C1 segment of cervical spinal cord (tissue), 14 donors: ENCODE measurements around the gene SHLD1.
A peak's percentile ranks its signal among the peaks of the same experiment; 100 is the strongest.
"Not testable (repeated sequence)": the region's sequence is repeated elsewhere in the genome, so short reads cannot be mapped to it uniquely, and the experiment has no call there.

Source experiments
- DNase-seq, 14 donors: peaks; one replicate each; lab custom pipeline; 2025; lab: John Stamatoyannopoulos, UW

The SHLD1 gene

GRCh38 chr20:5735845-5736510, 14.2 kb upstream of the SHLD1 start:
- DNase-seq = no peak

GRCh38 chr20:5737619-5737953, 12.6 kb upstream of the SHLD1 start:
- DNase-seq = peak in 1 of 14 donors; percentile 18

DNA sequence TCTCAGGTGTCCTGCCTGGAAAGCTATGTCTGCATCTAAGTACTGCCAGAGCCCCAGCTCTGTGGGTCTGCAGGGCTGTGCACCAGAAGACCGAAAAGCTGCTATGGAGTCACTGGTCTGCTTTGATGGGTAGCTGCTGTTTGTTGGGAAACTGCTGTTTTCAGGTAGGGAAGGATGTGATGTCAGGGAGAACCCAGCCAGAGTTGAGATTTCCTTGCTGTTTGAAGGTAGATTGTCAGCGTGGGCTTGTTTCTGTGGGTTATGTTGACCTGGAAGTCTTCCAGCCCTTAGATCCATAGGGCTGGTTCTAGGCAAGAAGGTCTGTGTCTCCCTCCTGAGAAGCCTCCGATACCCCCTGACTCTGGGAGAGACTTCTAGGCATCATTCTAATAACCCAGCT, 12.2 kb upstream of the SHLD1 start:
- no peak for DNase-seq

DNA sequence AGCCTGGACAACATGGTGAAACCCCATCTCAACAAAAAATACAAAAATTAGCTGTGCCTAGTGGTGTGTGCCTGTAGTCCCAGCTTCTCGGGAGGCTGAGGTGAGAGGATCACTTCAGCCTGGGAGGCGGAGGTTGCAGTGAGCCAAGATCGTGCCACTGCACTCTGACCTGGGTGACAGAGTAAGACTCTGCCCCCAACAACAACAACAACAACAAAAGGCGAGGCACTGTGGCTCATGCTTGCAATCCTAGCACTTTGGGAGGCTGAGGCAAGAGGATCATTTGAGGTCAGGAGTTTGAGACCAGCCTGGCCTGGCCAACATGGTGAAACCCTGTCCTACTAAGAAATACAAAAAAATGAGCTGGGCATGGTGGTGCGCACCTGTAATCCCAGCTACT, 9.6 kb upstream of the SHLD1 start:
- not testable (repeated sequence) for DNase-seq

GRCh38 chr20:5741089-5741488, 9.1 kb upstream of the SHLD1 start:
- DNase-seq = peak in 1 of 14 donors; percentile 81

GRCh38 chr20:5742041-5742440, 8.2 kb upstream of the SHLD1 start:
- no peak for DNase-seq

DNA sequence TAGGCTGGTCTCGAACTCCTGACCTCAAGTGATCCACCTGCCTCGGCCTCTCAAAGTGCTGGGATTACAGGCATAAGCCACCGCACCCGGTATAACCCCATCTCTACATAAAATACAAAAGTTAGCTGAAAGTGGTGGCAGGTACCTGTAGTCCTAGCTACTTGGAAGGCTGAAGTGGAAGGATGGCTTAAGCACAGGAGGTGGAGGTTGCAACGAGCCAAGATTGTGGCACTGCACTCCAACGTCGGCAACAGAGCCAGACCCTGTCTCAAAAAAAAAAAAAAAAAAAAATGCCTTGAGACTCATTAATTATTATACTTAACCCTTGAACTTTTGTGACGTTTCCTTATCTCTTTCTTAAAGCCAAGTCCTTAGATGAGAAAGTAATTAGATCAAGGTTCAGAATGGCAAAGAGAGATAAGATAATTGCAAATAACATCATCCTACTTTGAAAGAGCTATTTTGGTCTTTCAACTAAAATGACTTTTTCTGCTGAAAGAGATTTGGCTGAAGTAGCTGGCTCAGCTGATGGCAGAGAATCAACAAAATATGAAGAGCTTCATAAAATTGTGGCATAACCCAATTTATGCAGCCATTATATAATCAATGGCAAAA, 4.7 kb upstream of the SHLD1 start:
- DNase-seq = peak in 1 of 14 donors; percentile 18

- no peak for DNase-seq
These were observed 4.1 kb upstream of the SHLD1 start for GRCh38 chr20:5746064-5746463.

DNA sequence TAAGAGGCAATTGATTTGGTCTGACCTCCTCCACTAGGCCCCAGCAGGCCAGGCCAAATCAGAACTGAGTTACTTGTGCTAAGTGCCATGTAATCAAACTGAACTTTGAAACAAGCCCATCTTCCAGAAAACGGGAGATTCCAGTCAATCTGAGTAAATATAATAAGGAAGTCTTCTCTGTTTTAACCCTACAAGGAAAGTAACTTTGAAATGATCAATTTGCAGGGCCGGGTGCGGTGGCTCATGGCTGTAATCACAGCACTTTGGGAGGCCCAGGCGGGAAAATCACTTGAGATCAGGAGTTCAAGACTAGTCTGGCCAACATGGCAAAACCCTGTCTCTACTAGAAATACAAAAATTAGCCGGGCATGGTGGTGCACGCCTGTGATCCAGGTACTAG, 2.0 kb upstream of the SHLD1 start:
- no peak for DNase-seq

GRCh38 chr20:5749512-5749951, 669 bp upstream of the SHLD1 start:
- DNase-seq = not testable (repeated sequence)

GRCh38 chr20:5751856-5752255, 1.7 kb downstream of the SHLD1 start:
- no peak for DNase-seq

DNA sequence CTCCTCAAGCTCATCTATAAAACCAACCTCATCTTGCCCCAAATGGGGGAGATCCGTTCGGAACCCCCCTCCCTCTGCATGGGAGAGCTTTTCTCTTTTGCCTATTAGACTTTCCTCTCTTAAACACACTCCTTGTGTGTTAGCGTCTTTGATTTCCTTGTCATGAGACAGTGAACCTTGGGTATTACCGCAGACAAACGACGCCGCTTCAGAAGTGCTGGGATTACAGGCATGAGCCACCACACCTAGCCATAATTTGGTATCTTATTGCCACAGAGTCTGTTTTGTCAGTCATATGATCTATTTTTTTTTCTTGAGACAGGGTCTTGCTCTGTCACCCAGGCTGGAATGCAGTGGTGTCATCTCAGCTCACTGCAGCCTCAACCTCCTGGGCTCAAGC, 3.6 kb downstream of the SHLD1 start:
- DNase-seq = no peak

- DNase-seq = no peak
These were observed 7.7 kb downstream of the SHLD1 start for GRCh38 chr20:5757949-5758348.

DNA sequence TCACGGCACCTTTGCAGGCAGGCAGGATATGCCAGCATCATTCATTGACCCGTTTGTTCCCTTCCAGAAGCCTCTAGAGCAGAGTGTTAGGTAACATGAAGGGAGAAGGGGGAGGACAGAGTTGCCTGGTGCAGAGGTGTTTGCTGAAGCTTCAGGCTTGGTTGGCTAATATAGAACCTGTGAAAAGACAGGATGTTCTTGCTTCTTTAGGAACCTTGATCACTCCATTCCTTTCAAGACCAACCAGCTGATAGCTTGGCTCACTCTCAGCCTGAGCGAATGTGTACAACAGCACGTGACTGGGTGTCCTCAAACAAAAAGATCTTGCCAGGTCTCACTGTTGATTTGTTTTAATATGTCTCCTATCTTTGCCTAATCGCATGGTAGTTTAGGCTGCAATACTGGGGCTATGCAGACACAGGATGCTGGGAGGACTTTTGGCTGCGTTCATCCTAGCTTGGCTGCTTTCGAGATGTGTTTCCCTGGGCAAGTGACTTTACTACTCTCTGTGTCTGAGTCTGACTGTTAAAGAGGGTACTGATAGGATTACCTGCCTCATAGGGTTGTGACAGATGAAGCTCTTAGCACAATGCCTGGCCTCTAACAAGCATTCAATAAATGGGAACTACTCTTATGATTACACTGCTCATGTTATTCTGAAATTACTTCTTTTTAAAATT, 16.0 kb downstream of the SHLD1 start:
- no peak for DNase-seq

GRCh38 chr20:5767493-5768098, 17.4 kb downstream of the SHLD1 start:
- no peak for DNase-seq

DNA sequence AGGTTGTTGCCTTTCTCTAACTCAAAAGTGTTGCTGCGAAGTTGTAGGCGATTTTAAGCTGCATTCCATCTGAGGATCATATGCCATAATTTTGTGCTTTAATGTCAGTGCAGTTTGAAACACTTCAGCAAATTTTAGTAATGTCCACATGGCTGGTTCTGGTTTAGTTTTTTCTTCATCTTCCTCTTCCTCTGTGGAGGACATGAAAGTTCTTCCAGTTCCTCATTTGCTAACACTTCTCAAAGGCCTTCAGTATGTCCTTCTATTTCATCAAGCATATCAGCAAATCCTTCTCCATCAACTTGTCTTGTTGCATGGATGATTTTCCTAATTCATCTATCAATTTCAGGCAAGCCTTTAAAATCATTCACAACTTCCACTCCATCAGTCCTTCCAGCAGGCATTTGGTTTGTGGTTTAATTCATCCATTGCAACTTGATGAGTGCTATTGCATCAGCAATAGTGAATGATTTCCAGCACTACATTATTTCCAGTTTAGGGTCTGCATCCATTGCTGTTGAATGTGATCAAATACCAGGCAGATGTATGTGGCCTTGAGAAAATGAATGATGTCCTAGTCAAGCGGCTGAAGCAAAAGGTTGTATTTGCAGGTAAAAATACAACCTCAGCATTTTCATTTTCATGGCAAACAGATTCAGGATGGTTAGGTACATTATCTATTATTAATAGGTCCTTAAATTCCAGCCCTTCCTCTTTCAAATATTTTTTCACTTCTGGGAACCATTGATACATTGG, 20.2 kb downstream of the SHLD1 start:
- no peak for DNase-seq

DNA sequence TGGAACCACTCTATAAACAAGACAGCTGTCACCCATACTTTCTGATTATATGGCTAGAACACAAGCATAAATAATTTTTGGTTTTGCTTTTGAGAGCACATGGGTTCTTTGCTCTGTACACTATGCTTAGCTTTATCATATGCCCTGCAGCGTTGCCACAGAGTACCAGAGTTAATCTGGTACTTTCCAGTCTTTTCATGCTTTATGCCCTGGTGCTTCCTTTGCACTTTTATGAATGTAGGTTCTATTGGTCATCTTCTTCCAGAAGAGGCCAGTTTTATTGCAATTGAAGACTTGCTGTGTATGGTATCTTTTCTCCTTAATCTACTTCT, 20.8 kb downstream of the SHLD1 start:
- DNase-seq = no peak

DNA sequence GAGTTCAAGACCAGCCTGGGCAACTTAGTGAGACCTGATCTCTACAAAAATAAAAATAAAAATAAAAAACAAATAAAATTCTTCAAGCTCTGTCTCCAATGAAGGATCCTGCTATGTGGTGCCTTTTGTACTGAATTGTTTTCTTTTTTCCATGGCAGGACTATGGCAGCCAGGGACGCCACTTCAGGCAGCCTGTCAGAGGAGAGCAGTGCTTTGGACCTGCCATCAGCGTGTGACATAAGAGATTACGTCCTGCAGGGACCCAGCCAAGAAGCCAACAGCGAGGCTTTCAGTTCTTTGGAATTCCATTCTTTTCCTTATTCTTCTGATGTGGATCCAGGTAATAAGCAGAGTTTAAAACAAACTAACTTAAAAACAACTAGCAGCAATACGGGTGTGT, 22.5 kb downstream of the SHLD1 start:
- no peak for DNase-seq

GRCh38 chr20:5773589-5773988, 23.4 kb downstream of the SHLD1 start:
- DNase-seq = no peak

- no peak for DNase-seq
These were observed 25.9 kb downstream of the SHLD1 start for GRCh38 chr20:5776077-5776476.

GRCh38 chr20:5779071-5779900, 29.1 kb downstream of the SHLD1 start:
- no peak for DNase-seq
